22Rv1 (cell line): Measurements from ENCODE around the gene POU2F2.

Experiments used
- ZFX ChIP-seq: fragments of 450-650 bp; IDR thresholded peaks from 2 replicates; pipeline ENCODE4 v1.6.1; 2017; ENCODE audit warnings: antibody characterized with exemption, borderline replicate concordance
- TF ChIP-seq, protein P1 (sequence below): fragments of 450-650 bp; IDR thresholded peaks from 2 replicates; pipeline ENCODE4 v1.5.1; 2017; ENCODE audit warnings: mild to moderate bottlenecking

DNA sequence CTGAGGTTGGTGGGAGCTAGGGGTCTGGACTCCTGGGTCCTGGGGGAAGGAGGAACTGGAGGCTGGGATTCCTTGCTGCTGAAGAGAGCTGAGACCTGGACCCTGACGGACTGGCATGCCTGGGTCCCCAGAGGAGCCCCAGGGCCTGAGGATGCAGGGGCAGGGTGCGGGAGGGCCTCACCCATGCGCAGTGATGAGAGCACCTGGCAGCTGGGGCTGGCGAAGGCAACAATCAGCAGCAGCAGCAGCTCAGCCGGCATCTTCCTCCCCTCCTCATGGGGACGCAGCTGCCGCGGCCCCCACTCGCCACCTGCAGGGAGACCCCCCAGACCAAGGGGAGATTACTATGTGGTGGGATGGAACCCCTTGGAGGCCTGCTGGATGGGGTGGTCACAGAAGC is 66.7 kb downstream of the POU2F2 start:
- TF ChIP-seq, protein P1, sequence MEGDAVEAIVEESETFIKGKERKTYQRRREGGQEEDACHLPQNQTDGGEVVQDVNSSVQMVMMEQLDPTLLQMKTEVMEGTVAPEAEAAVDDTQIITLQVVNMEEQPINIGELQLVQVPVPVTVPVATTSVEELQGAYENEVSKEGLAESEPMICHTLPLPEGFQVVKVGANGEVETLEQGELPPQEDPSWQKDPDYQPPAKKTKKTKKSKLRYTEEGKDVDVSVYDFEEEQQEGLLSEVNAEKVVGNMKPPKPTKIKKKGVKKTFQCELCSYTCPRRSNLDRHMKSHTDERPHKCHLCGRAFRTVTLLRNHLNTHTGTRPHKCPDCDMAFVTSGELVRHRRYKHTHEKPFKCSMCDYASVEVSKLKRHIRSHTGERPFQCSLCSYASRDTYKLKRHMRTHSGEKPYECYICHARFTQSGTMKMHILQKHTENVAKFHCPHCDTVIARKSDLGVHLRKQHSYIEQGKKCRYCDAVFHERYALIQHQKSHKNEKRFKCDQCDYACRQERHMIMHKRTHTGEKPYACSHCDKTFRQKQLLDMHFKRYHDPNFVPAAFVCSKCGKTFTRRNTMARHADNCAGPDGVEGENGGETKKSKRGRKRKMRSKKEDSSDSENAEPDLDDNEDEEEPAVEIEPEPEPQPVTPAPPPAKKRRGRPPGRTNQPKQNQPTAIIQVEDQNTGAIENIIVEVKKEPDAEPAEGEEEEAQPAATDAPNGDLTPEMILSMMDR = no peak
- TF ChIP-seq ZFX = no peak
